ENCODE results near the gene PON1. TPM values are rescaled to one million over a fixed set of nuclear protein-coding genes. Genes with fewer than 3 reads are reported as not detected.

PON1 gene
- total RNA-seq, 2 donors from 2014 or later = 0.78 TPM; not detected in 1

GRCh38 chr7:95255691-95256090, 68.6 kb downstream of the PON1 start:
- Histone ChIP-seq H3K27me3 (no peaks in the 10 kb centered on the region), H3K36me3 (replicated peaks in 1 of 2; ENCODE audit: insufficient read depth in 1 of 2, low read depth in 2 of 2) (peaks cover 0 to 4% of the 10 kb centered on the region in 2 donors), H3K9me3 (no peaks in the 10 kb centered on the region), H3K27ac (no peak overlapping the region), H3K4me3 (no peak overlapping the region), H3K4me1 (no peaks in the 10 kb centered on the region)
- TF ChIP-seq POLR2A (IDR thresholded peaks at IDR 0.05) = no peak
- no peak for TF ChIP-seq CTCF (IDR thresholded peaks at IDR 0.05)
- intact Hi-C loops (cut with DNase I) = no loop called here
- DNase-seq = no peak
- no peak for ATAC-seq

GRCh38 chr7:95253986-95254385, 70.3 kb downstream of the PON1 start:
- no peak overlapping the region for H3K4me3 ChIP-seq
- DNase-seq (no peak), ATAC-seq (no peak)
- H3K27ac ChIP-seq = no peak overlapping the region
- H3K4me1 ChIP-seq = no peaks in the 10 kb centered on the region
- no peaks in the 10 kb centered on the region for H3K27me3 ChIP-seq
- WGBS, 2 donors = 90 to 96% methylated on average over 1 of the region's 1 CpG
- no peaks in the 10 kb centered on the region for H3K9me3 ChIP-seq
- H3K36me3 ChIP-seq (replicated peaks in 1 of 2; ENCODE audit: insufficient read depth in 1 of 2, low read depth in 2 of 2) = peaks cover 0 to 4% of the 10 kb centered on the region in 2 donors
- TF ChIP-seq CTCF (IDR thresholded peaks at IDR 0.05) (no peak), POLR2A (IDR thresholded peaks at IDR 0.05) (no peak)
- intact Hi-C loops (cut with DNase I) = no loop called here

- WGBS, 2 donors = 45 to 50% methylated on average over 1 of the region's 1 CpG
- H3K27me3 ChIP-seq = no peaks in the 10 kb centered on the region
- DNase-seq (no peak), ATAC-seq (no peak)
- no peaks in the 10 kb centered on the region for H3K9me3 ChIP-seq
- peaks cover 0 to 4% of the 10 kb centered on the region in 2 donors for H3K36me3 ChIP-seq (replicated peaks in 1 of 2; ENCODE audit: insufficient read depth in 1 of 2, low read depth in 2 of 2)
- no peak for TF ChIP-seq CTCF (IDR thresholded peaks at IDR 0.05)
- TF ChIP-seq POLR2A (IDR thresholded peaks at IDR 0.05) = no peak
- intact Hi-C loops (cut with DNase I) = no loop called here
- peaks cover 2% of the 10 kb centered on the region for H3K4me1 ChIP-seq
- H3K27ac ChIP-seq = no peak overlapping the region
- H3K4me3 ChIP-seq = no peak overlapping the region
Observed at GRCh38 chr7:95251966-95252365, 72.4 kb downstream of the PON1 start.

- DNase-seq (no peak), ATAC-seq (no peak)
- intact Hi-C loops (cut with DNase I) = no loop called here
- WGBS, 2 donors = 88 to 89% methylated on average over 6 of the region's 6 CpGs
- Histone ChIP-seq H3K4me3 (no peak overlapping the region), H3K4me1 (peaks cover 8% of the 10 kb centered on the region), H3K9me3 (no peaks in the 10 kb centered on the region), H3K27me3 (no peaks in the 10 kb centered on the region), H3K27ac (no peak overlapping the region), H3K36me3 (replicated peaks in 1 of 2; ENCODE audit: insufficient read depth in 1 of 2, low read depth in 2 of 2) (peaks cover 0 to 4% of the 10 kb centered on the region in 2 donors)
- no peak for TF ChIP-seq CTCF (IDR thresholded peaks at IDR 0.05)
Observed at GRCh38 chr7:95250571-95250970, 73.8 kb downstream of the PON1 start.

Small RNA genes within 50 kb of the gene (small RNA-seq; reads per million reads assigned to genes)
- not detected for gene AC004022.2

Other genes starting within 250 kb of the PON1 start
- gene PON3, start 71.8 kb upstream of the PON1 start, total RNA-seq = 1 to 10 TPM; 3.0 to 7.0 TPM
- gene PON2, start 110.5 kb upstream of the PON1 start, total RNA-seq = 100 to 1,000 TPM in 1 of 2 donors, 10 to 100 TPM in 1; 62.0 to 108 TPM
- not detected for gene ASB4, start 161.4 kb upstream of the PON1 start, total RNA-seq